GM12874 (cell line): ENCODE measurements around the gene LYRM4.

Experiments
- CTCF ChIP-seq: IDR thresholded peaks from 2 replicates; pipeline ENCODE4 v1.5.1; 2011; ENCODE audit warnings: low read depth, mild to moderate bottlenecking, control low read depth, low read length, moderate library complexity; ENCODE audit not compliant: insufficient read depth

The LYRM4 gene

GRCh38 chr6:5271926-5272325, 11.2 kb upstream of the LYRM4 start:
- TF ChIP-seq CTCF = no peak

- no peak for TF ChIP-seq CTCF
These were observed 9.4 kb upstream of the LYRM4 start for GRCh38 chr6:5270093-5270680.

- no peak for TF ChIP-seq CTCF
These were observed 5.7 kb upstream of the LYRM4 start for GRCh38 chr6:5266423-5266822.

GRCh38 chr6:5261545-5262109, 877 bp upstream of the LYRM4 start:
- no peak for TF ChIP-seq CTCF

- TF ChIP-seq CTCF = no peak
These were observed 584 bp downstream of the LYRM4 start for GRCh38 chr6:5260111-5260620.

GRCh38 chr6:5259428-5259827, 1.3 kb downstream of the LYRM4 start:
- no peak for TF ChIP-seq CTCF

- TF ChIP-seq CTCF = no peak
These were observed 3.4 kb downstream of the LYRM4 start for GRCh38 chr6:5257400-5257799.
